Measurements from ENCODE around the gene KIF25. TPM values are rescaled to one million over a fixed set of nuclear protein-coding genes. Genes with fewer than 3 reads are reported as not detected.

The KIF25 gene
- total RNA-seq, 1 experiment from 2014 or later, result 0.42 TPM

- no peak for DNase-seq
- no peak overlapping the region for H3K4me3 ChIP-seq (ENCODE audit: insufficient read depth, low read depth, low read length)
- H3K36me3 ChIP-seq (replicated peaks; ENCODE audit: control insufficient read depth, insufficient read depth, low read length), result no peaks in the 10 kb centered on the region
- H3K27me3 ChIP-seq (ENCODE audit: control insufficient read depth, insufficient read depth, low read length), result no peaks in the 10 kb centered on the region
Measured at GRCh38 chr6:168013250-168013915, 15.9 kb downstream of the KIF25 start.

DNA sequence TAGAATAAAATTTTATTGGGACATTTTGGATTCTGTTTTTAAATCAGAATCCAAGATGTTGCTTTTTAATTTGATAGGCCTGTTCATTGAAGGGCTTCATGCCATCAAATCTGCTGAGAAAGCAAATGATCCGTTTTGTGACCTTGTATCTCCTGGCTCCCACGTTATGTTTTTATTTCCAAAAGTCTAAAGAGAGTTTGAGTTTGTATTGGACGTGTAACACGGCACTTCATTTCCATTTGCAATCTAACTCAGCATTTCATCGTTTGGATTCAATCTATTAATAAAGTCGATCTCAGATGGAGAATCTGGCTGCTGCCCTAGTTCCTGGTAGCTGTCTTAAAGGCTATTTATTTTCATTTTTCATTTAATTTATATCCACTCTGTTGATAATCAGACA, 17.0 kb downstream of the KIF25 start:
- DNase-seq, result no peak
- Histone ChIP-seq H3K36me3 (replicated peaks; ENCODE audit: control insufficient read depth, insufficient read depth, low read length) (no peaks in the 10 kb centered on the region), H3K27me3 (ENCODE audit: control insufficient read depth, insufficient read depth, low read length) (no peaks in the 10 kb centered on the region), H3K4me3 (ENCODE audit: insufficient read depth, low read depth, low read length) (no peak overlapping the region)

GRCh38 chr6:168015009-168015408, 17.5 kb downstream of the KIF25 start:
- no peaks in the 10 kb centered on the region for H3K36me3 ChIP-seq (replicated peaks; ENCODE audit: control insufficient read depth, insufficient read depth, low read length)
- no peak overlapping the region for H3K4me3 ChIP-seq (ENCODE audit: insufficient read depth, low read depth, low read length)
- no peak for DNase-seq
- no peaks in the 10 kb centered on the region for H3K27me3 ChIP-seq (ENCODE audit: control insufficient read depth, insufficient read depth, low read length)

GRCh38 chr6:168015482-168016175, 18.2 kb downstream of the KIF25 start:
- no peak for DNase-seq
- no peak overlapping the region for H3K4me3 ChIP-seq (ENCODE audit: insufficient read depth, low read depth, low read length)
- H3K27me3 ChIP-seq (ENCODE audit: control insufficient read depth, insufficient read depth, low read length), result no peaks in the 10 kb centered on the region
- no peaks in the 10 kb centered on the region for H3K36me3 ChIP-seq (replicated peaks; ENCODE audit: control insufficient read depth, insufficient read depth, low read length)

GRCh38 chr6:168016176-168016620, 18.7 kb downstream of the KIF25 start:
- peak; percentile 52 for DNase-seq
- no peaks in the 10 kb centered on the region for H3K27me3 ChIP-seq (ENCODE audit: control insufficient read depth, insufficient read depth, low read length)
- no peaks in the 10 kb centered on the region for H3K36me3 ChIP-seq (replicated peaks; ENCODE audit: control insufficient read depth, insufficient read depth, low read length)
- no peak overlapping the region for H3K4me3 ChIP-seq (ENCODE audit: insufficient read depth, low read depth, low read length)

- no peaks in the 10 kb centered on the region for H3K36me3 ChIP-seq (replicated peaks; ENCODE audit: control insufficient read depth, insufficient read depth, low read length)
- peak; percentile 78 for DNase-seq
- no peak overlapping the region for H3K4me3 ChIP-seq (ENCODE audit: insufficient read depth, low read depth, low read length)
- no peaks in the 10 kb centered on the region for H3K27me3 ChIP-seq (ENCODE audit: control insufficient read depth, insufficient read depth, low read length)
Measured at GRCh38 chr6:168016721-168017525, 19.5 kb downstream of the KIF25 start.

DNA sequence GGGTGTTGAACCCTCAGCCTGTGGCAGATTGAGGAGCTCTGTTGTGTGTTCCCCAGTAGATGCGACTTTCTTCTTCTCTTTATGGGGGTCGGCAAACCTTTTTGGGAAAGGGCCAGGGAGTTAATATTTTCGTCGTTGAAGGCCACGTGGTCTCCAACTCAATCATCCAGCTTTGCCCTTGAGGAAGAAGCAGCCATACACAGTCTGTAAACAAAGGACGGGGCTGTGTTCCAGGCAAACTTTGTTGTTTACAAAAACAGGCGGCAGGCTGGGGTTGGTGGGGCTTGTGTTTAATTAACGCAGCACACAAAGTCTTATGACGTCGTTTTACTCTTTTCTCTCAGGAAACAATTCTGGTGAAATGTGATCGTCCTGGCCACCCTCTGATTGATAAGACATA, 20.2 kb downstream of the KIF25 start:
- H3K36me3 ChIP-seq (replicated peaks; ENCODE audit: control insufficient read depth, insufficient read depth, low read length), result no peaks in the 10 kb centered on the region
- no peak overlapping the region for H3K4me3 ChIP-seq (ENCODE audit: insufficient read depth, low read depth, low read length)
- no peaks in the 10 kb centered on the region for H3K27me3 ChIP-seq (ENCODE audit: control insufficient read depth, insufficient read depth, low read length)
- no peak for DNase-seq

DNA sequence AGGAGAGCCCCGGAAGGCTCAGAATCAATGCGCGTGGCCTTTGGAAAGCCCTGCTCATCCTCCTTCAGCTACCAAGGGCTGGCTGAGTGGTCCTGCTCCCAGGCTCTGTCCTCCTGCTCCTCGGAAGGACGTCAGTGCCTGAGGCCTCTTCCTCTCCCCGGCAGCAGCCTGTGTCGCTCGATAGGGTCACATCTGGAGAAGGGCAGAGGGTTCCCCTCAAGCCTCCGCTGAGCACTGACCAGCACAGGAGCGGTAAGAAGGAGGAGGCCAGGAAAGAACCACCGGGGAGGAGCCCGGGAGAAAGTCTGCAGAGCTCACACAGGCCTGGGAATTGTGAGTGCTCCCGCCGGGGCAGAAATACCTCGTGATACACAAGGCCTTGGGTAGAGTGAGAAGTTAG, 21.2 kb downstream of the KIF25 start:
- H3K27me3 ChIP-seq (ENCODE audit: control insufficient read depth, insufficient read depth, low read length), result no peaks in the 10 kb centered on the region

GRCh38 chr6:168020242-168020641, 22.8 kb downstream of the KIF25 start:
- Histone ChIP-seq H3K27me3 (ENCODE audit: control insufficient read depth, insufficient read depth, low read length) (no peaks in the 10 kb centered on the region), H3K4me3 (ENCODE audit: insufficient read depth, low read depth, low read length) (no peak overlapping the region), H3K36me3 (replicated peaks; ENCODE audit: control insufficient read depth, insufficient read depth, low read length) (no peaks in the 10 kb centered on the region)
- no peak for DNase-seq

More for the DNA sequence above, 21.2 kb downstream of the KIF25 start:
- Histone ChIP-seq H3K36me3 (replicated peaks; ENCODE audit: control insufficient read depth, insufficient read depth, low read length) (no peaks in the 10 kb centered on the region), H3K4me3 (ENCODE audit: insufficient read depth, low read depth, low read length) (no peak overlapping the region)
- DNase-seq, result no peak

DNA sequence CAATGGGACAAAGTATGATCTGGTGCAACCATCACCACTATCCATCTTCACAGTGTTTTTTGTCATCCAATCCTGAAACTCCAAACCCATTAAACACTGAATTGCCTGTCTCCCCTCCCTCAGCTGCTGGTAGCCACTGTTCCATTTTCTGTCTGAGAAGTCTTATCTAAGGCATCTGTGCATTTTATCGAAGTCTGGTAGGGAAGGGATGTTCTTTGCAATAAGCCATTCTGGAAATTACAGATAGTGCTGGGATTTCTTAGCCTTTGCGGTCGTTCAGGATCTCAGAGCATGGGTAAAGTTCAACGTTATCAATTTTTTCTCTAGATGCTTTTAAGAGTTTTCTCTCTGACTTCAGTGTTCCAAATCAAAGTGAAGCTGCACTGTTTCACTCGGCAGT, 24.1 kb downstream of the KIF25 start:
- DNase-seq, result no peak
- no peaks in the 10 kb centered on the region for H3K36me3 ChIP-seq (replicated peaks; ENCODE audit: control insufficient read depth, insufficient read depth, low read length)
- H3K4me3 ChIP-seq (ENCODE audit: insufficient read depth, low read depth, low read length), result no peak overlapping the region
- H3K27me3 ChIP-seq (ENCODE audit: control insufficient read depth, insufficient read depth, low read length), result no peaks in the 10 kb centered on the region

DNA sequence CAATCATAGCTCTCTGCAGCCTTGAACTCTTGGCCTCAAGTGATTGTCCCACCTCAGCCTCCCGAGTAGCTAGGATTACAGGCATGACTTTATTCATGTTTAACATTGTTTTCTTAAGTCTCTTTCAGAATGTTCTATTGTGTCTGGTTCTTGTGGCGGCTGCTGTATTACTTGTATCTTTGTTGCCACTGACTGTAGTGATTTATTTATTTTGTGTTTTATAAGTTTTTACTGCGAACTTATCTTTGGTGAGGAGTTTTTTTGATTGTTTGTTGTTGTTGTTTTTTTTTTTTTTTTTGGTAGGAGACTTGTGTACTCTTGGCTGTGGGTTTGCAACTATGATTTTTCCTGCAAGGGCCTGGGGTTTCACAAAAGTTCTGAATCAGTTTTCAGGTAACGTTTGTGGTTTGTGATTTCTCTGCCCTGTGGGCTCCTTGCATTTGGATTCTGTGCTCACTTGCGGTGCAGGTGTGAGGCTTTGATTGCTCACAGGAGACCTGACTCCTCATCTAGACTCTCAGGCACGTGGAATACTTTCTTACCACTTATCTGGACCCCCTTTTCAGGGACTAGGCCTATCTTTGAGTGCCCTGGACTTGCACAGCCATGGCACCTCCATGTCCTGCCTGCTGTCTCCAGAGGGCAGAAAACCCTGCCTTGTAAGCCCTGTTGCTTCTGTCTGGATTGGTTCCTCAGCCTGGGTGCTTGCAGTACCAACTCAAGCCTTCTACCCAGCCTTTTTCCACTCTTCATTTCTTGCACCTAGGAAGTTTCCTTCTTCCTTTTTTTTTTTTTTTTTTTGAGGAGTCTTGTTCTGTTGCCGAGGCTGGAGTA, 25.2 kb downstream of the KIF25 start:
- no peak for DNase-seq
- Histone ChIP-seq H3K4me3 (ENCODE audit: insufficient read depth, low read depth, low read length) (no peak overlapping the region), H3K36me3 (replicated peaks; ENCODE audit: control insufficient read depth, insufficient read depth, low read length) (no peaks in the 10 kb centered on the region), H3K27me3 (ENCODE audit: control insufficient read depth, insufficient read depth, low read length) (no peaks in the 10 kb centered on the region)

GRCh38 chr6:168024951-168025510, 27.6 kb downstream of the KIF25 start:
- Histone ChIP-seq H3K4me3 (ENCODE audit: insufficient read depth, low read depth, low read length) (no peak overlapping the region), H3K27me3 (ENCODE audit: control insufficient read depth, insufficient read depth, low read length) (no peaks in the 10 kb centered on the region), H3K36me3 (replicated peaks; ENCODE audit: control insufficient read depth, insufficient read depth, low read length) (no peaks in the 10 kb centered on the region)
- DNase-seq, result no peak

- no peak for DNase-seq
- Histone ChIP-seq H3K4me3 (ENCODE audit: insufficient read depth, low read depth, low read length) (no peak overlapping the region), H3K27me3 (ENCODE audit: control insufficient read depth, insufficient read depth, low read length) (no peaks in the 10 kb centered on the region), H3K36me3 (replicated peaks; ENCODE audit: control insufficient read depth, insufficient read depth, low read length) (no peaks in the 10 kb centered on the region)
Measured at GRCh38 chr6:168025831-168026710, 28.6 kb downstream of the KIF25 start.

Measured in H7 (cell line).